IgD-negative memory B cell (primary cell): Measurements from ENCODE around the gene ZNF217. TPM values are rescaled to one million over a fixed set of nuclear protein-coding genes. Genes with fewer than 3 reads are reported as not detected.
"Not testable (repeated sequence)": the region's sequence is repeated elsewhere in the genome, so short reads cannot be mapped to it uniquely, and the experiment has no call there.

Experiments used
- H3K27ac Mint-ChIP-seq, 3 donors: one replicate each; pipeline ENCODE4 v1.8.0; 2020 to 2022; ENCODE audit warnings: mild to moderate bottlenecking in 3 of 3, mixed read lengths in 3 of 3, moderate library complexity in 1 of 3
- H3K27me3 Mint-ChIP-seq: one replicate; pipeline ENCODE4 v1.8.0; 2021; ENCODE audit warnings: mixed read lengths
- H3K36me3 Mint-ChIP-seq: one replicate; pipeline ENCODE4 v1.8.0; 2020; ENCODE audit warnings: mild to moderate bottlenecking, mixed read lengths
- H3K4me1 Mint-ChIP-seq, 3 donors: one replicate each; pipeline ENCODE4 v1.8.0; 2020 to 2022; ENCODE audit warnings: mixed read lengths in 3 of 3, mild to moderate bottlenecking in 1 of 3
- H3K4me3 Mint-ChIP-seq, 4 donors: one replicate each; pipeline ENCODE4 v1.8.0; 2020 to 2022; ENCODE audit warnings: mild to moderate bottlenecking in 4 of 4, mixed read lengths in 4 of 4, moderate library complexity in 3 of 4
- H3K9me3 Mint-ChIP-seq, 3 donors: one replicate each; pipeline ENCODE4 v1.8.0; 2020 to 2021; ENCODE audit warnings: mixed read lengths in 3 of 3, mild to moderate bottlenecking in 1 of 3
- polyA plus RNA-seq: library from polyadenylated mRNA; unstranded; fragments of 300-500 nt; fragmentation: Illumina TruSeq; gene quantifications from one replicate; pipeline ENCODE4 v1.2.3, GENCODE V29; 2021

ZNF217 gene
- polyA plus RNA-seq, 1 donor from 2014 or later = 29.9 TPM

DNA sequence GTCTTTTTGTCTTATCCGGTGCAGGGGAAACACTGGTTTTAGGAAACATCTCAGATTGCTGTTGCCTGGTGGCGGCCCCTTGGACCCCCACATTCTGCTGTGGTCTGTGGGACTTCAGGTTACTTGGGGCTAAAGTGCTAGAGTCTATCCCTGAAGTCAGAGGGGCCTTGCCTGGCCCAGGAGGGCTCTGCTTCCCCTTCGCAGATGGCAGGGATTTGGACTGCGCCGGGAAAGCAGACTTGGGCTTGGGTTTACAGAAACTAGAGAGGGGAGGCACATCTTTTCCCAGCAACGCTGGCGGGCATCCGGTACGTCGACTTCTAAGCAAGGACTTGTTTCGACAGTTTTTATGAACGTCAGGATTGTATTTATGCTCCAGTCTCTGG is 17.5 kb downstream of the ZNF217 start:
- no peaks in the 10 kb centered on the region for H3K9me3 Mint-ChIP-seq
- H3K36me3 Mint-ChIP-seq = peaks cover 2% of the 10 kb centered on the region
- H3K27me3 Mint-ChIP-seq = no peaks in the 10 kb centered on the region
- H3K4me3 Mint-ChIP-seq = peak overlapping the region in 1 of 4 donors; percentile 51
- peaks cover 32 to 56% (median 40%) of the 10 kb centered on the region in 3 donors for H3K4me1 Mint-ChIP-seq
- H3K27ac Mint-ChIP-seq = peak overlapping the region in 2 of 3 donors; percentile 4 to 54

DNA sequence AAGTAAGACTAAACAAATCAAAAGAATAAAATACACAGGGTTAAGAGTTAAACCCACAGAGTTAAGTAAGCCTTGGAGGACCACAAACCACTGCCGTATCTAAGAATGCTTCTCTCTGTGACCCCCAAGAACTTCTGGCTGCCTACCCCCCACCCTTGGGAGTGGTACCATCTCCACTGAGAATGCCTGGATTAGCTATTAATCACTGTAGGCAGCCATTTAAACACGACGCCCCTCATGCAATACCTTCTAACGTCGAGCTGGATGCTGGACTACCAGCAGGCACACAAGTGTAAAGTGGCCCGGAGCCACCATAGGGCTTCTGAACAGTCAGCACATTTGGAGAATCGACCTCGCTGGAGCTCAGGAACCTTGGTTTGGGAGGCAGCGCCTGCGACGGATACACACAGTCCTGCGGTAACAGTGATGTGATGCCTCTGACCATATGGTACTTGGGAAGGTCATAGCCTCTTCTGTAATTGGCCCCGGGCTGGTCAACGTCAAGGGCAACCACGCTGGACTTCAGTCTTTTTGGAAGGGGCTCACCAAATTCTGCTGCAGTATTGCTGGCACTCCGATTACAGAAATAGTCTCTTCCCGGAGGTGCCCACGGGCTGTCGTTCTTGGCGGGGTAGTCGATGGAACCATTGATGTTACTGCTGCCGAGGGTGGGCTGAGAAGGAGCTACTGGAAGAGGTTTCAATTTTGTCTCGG is 18.0 kb downstream of the ZNF217 start:
- Mint-ChIP-seq H3K36me3 (peaks cover 2% of the 10 kb centered on the region), H3K27ac (peak overlapping the region; percentile 4 to 54 (median 20)), H3K9me3 (no peaks in the 10 kb centered on the region), H3K27me3 (no peaks in the 10 kb centered on the region), H3K4me3 (no peak overlapping the region), H3K4me1 (peaks cover 36 to 56% (median 40%) of the 10 kb centered on the region in 3 donors)

DNA sequence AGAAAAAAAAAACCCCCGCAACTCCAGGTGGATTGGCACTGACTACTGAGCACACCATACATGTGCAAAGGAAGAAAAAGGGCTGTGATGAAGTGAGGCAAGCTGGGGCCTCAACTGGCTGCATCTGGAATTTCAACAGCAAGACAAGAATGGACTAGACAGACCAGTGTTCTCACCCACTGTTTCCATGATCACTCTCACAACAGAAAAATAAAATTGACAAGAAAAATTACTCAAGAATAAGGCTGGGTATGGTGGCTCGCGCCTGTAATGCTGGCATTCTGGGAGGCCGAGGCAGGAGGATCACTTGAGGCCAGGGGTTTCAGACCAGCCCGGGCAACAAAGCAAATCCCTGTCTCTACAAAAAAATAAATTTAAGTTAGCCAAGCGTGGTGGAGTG is 18.8 kb downstream of the ZNF217 start:
- H3K4me3 Mint-ChIP-seq = no peak overlapping the region
- peak overlapping the region in 1 of 3 donors; percentile 80 for H3K27ac Mint-ChIP-seq
- no peaks in the 10 kb centered on the region for H3K9me3 Mint-ChIP-seq
- H3K36me3 Mint-ChIP-seq = peaks cover 2% of the 10 kb centered on the region
- peaks cover 30 to 52% (median 36%) of the 10 kb centered on the region in 3 donors for H3K4me1 Mint-ChIP-seq
- H3K27me3 Mint-ChIP-seq = no peaks in the 10 kb centered on the region

DNA sequence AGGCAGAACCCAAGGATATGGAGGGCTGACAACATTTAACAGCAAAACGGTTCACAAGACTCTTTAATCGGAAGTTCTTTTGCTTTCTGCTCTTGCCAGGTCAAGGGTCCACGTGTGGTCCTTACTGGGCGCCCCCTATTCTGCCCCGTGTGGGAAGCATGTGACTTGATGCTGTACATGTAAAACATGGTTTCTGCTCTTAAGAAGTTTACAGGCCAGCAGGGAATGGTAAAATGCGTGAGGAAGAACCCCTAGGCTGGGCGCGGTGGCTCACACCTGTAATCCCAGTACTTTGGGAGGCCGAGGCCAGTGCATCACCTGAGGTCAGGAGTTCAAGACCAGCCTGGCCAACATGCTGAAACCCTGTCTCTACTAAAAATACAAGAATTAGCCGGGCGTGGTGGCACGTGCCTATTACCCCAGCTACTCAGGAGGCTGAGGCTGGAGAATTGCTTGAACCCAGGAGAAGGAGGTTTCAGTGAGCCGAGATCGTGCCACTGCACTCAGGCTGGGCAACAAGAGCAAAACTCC is 19.3 kb downstream of the ZNF217 start:
- Mint-ChIP-seq H3K4me1 (peaks cover 25 to 48% (median 31%) of the 10 kb centered on the region in 3 donors), H3K4me3 (peak overlapping the region in 1 of 4 donors; percentile 29), H3K9me3 (no peaks in the 10 kb centered on the region)

DNA sequence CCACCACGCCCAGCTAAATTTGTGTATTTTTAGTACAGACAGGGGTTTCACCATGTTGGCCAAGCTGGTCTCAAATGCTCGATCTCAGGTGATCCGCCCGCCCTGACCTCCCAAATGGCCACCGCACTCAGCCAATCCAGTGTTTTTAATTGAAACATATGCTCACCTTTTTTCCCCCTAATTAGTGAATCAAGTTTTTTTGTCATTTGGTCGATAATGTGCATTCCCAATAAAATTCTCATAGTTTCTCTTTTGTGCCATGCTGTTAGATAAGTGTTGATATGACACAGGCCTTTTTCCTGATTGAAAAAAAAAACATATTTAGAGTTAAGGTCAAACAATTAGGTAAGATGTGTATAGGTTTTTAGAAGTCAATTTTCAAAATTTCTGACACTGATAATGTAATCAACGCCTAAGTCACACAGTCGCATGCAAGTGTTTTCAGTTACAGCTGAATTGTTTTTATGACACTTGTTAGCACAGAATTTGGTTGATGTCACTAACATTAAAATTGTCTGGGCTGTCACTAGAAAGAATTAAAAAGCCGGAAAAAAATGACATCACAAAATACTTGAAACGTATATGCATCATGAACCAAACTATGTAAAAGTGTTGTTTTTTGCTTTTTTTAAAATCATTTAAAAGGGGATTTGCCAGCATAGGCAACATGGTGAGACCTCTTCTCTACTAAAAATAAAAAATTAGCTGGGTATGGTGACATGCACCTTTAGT is 21.9 kb downstream of the ZNF217 start:
- Mint-ChIP-seq H3K27me3 (no peaks in the 10 kb centered on the region), H3K4me3 (peak overlapping the region in 1 of 4 donors; percentile 13), H3K27ac (peak overlapping the region; percentile 34 to 94 (median 51)), H3K36me3 (peaks cover 7% of the 10 kb centered on the region), H3K4me1 (peaks cover 9 to 34% (median 26%) of the 10 kb centered on the region in 3 donors), H3K9me3 (no peaks in the 10 kb centered on the region)

More for the DNA sequence above, 19.3 kb downstream of the ZNF217 start:
- no peaks in the 10 kb centered on the region for H3K27me3 Mint-ChIP-seq
- H3K36me3 Mint-ChIP-seq = peaks cover 2% of the 10 kb centered on the region
- H3K27ac Mint-ChIP-seq = peak overlapping the region in 2 of 3 donors; percentile 67 to 89

DNA sequence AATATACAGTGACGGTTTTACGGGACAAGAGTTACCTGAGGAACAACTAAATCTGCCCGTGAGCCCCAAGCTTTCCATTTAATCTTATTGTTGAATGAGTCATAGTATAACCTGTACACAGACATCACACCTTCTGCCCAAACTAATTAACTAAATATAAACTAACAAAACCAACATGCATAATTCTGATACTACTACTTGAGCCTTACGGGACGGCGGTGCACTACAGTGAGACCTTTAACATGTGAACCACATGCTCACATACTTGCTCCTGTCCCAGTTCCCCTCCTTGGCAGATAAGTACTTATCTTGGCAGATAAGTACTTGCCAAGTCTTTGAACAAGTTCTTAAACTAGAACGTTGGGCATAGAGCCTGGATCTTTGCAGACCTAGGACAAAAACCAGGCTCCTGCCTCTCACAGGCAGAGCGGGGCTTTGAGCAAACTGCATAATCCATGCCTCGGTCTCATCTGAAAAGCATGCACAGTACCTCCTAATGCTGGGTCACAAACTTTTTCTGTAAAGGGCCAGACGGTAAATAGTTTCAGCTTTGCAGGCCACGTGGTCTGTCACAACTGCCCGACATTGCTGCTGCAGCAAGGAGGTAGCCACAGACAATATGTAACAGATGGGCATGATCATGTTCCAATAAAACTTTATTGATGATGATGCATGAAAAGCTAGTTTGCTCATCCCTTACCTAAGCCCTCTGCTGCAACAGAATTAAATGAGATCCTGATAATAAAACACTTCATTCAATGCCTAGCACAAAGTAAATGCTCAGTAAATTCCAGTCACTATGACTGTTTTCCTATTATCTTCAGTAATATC is 23.0 kb downstream of the ZNF217 start:
- Mint-ChIP-seq H3K4me3 (peak overlapping the region in 1 of 4 donors; percentile 14), H3K36me3 (peaks cover 5% of the 10 kb centered on the region), H3K4me1 (peaks cover 9 to 32% (median 24%) of the 10 kb centered on the region in 3 donors), H3K27me3 (no peaks in the 10 kb centered on the region), H3K9me3 (no peaks in the 10 kb centered on the region), H3K27ac (peak overlapping the region; percentile 60 to 94 (median 75))

DNA sequence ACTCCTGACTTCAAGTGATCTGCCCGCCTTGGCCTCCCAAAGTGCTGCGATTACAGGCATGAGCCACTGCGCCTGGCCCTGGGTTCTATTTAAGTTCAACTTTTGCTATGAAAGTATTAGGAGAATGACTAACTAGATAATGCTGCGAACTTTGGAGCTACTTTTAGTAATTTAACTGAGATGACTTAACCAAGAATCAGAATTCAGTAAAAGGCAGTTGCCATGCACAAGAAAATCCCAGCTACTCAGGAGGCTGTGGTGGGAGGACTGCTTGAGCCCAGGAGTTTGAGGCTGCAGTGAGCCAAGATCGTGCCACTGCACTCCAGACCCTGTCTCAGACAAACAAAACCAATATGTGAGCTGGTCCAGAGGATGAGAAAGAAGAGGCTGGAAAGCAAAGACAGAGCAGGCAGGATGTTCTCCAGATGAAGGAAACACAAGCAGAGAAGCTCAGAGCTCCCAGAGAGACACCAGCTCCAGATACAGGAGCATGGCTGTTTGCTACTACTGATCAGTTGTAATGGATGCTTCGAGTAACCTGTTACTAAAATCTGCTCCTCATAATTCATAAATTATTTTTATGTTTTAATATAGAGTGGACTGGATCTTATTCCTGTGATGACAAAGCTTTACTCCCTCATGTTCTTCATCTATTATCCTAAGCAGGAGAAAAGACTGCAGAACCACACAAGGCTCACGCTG is 23.9 kb downstream of the ZNF217 start:
- Mint-ChIP-seq H3K4me3 (no peak overlapping the region), H3K27me3 (no peaks in the 10 kb centered on the region), H3K36me3 (peaks cover 6% of the 10 kb centered on the region), H3K4me1 (peaks cover 9 to 26% (median 24%) of the 10 kb centered on the region in 3 donors), H3K9me3 (no peaks in the 10 kb centered on the region), H3K27ac (peak overlapping the region; percentile 60 to 92 (median 75))

DNA sequence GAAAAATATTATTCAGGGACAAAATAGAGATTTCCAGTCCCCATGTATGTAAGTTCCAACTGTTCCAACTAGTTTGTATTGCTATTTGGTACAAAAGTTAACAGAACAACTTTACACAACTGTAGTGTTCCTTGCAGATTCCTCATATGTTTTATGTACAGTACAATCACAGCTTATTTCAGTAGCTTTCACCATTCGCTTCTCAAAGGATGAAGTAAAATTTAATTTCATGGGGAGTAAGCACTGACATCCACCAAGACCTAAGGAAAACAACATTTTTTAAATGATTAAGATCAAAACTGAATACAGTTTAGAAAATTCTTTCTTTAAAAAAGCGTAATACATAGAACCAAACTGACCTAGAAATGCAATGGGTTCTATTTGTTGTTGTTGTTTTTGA is 24.6 kb downstream of the ZNF217 start:
- Mint-ChIP-seq H3K4me3 (no peak overlapping the region), H3K36me3 (peaks cover 6% of the 10 kb centered on the region), H3K27me3 (no peaks in the 10 kb centered on the region), H3K27ac (peak overlapping the region in 1 of 3 donors; percentile 35), H3K9me3 (no peaks in the 10 kb centered on the region), H3K4me1 (peaks cover 9 to 24% (median 21%) of the 10 kb centered on the region in 3 donors)

DNA sequence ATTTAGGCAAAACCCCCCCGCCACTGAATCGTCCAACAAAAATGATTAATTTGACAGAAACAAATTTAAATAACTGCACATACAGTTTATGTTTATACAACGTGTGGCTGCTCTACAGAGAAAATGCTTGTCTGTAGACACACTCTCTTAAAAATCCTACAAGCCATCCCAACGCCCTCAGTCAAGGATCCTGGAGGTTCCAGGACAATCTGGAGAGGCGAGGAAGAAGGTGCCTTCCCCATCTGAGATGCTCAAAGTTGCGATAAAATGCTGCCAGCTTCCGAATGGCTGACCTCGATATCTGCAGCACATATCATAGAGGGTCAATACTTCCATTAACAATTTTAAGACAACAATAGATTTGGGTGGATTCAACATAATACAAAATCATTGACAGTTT is 25.3 kb downstream of the ZNF217 start:
- no peak overlapping the region for H3K4me3 Mint-ChIP-seq
- H3K9me3 Mint-ChIP-seq = no peaks in the 10 kb centered on the region
- H3K36me3 Mint-ChIP-seq = peaks cover 6% of the 10 kb centered on the region
- H3K4me1 Mint-ChIP-seq = peaks cover 9 to 23% (median 20%) of the 10 kb centered on the region in 3 donors
- no peaks in the 10 kb centered on the region for H3K27me3 Mint-ChIP-seq
- peak overlapping the region in 1 of 3 donors; percentile 35 for H3K27ac Mint-ChIP-seq

DNA sequence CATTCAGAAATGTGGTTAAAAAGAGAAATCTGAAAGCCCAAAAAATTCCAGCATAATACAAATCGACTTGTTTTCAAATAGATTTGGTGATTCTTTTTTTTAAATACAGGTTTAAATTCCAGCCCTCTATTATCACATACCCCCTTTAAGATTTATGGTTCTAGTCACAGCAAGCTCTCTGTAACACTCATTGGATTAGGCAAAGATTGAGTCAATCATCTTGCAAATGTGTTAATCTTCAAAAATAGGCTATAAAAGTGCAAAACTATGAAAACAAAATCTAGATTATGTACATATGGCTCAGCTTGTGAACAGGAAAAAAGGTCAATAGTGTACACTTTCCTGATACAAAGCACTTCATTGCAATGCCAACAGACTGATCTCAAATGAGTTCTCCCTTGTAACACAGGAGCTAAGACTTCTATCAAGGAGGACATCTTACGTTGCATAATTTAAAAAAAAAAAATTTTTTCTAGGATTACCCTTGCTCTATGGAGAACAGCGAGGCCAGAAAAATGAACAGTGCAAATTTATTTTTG is 26.2 kb downstream of the ZNF217 start:
- Mint-ChIP-seq H3K27me3 (no peaks in the 10 kb centered on the region), H3K36me3 (peaks cover 6% of the 10 kb centered on the region), H3K27ac (peak overlapping the region in 1 of 3 donors; percentile 27), H3K4me1 (peaks cover 9 to 18% (median 17%) of the 10 kb centered on the region in 3 donors), H3K9me3 (no peaks in the 10 kb centered on the region), H3K4me3 (no peak overlapping the region)

DNA sequence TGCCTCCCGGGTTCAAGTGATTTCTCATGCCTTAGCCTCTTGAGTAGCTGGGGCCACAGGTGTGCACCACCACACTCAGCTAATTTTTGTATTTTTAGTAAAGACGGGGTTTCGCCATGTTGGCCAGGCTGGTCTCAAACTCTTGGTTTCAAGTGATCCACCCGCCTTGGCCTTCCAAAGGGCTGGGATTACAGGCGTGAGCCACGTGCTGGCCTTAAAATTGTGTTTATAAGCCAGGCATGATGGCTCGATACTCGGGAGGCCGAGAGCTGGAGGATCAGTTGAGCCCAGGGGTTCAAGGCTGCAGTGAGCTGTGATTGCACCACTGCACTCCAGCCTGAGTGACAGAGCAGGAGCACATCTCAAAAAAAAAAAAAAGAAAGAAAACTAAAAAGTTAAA is 27.0 kb downstream of the ZNF217 start:
- not testable (repeated sequence) for H3K27me3 Mint-ChIP-seq, H3K9me3 Mint-ChIP-seq, H3K36me3 Mint-ChIP-seq, H3K27ac Mint-ChIP-seq, H3K4me3 Mint-ChIP-seq
- H3K4me1 Mint-ChIP-seq = peaks cover 9 to 13% (median 10%) of the 10 kb centered on the region in 3 donors

DNA sequence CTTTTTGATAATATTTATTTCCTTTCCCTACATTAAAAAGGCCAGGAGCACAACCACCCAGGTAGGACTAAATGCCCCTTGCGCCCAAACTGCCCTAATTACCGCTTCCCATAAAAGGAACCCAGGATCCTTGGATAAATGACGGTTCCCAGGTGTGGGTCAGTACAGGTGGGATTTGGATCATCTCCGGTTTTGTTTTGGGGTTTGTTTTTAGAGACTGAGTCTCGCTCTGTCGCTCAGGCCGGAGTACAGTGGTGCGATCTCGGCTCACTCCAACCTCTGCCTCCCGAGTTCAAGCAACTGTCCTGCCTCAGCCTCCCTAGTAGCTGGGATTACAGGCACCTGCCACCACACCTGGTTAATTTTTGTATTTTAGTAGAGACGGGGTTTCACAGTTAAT is 28.4 kb downstream of the ZNF217 start:
- Mint-ChIP-seq H3K4me1 (peaks cover 0 to 4% (median 3%) of the 10 kb centered on the region in 3 donors), H3K4me3 (no peak overlapping the region), H3K36me3 (peaks cover 9% of the 10 kb centered on the region), H3K27me3 (no peaks in the 10 kb centered on the region), H3K9me3 (no peaks in the 10 kb centered on the region), H3K27ac (no peak overlapping the region)

DNA sequence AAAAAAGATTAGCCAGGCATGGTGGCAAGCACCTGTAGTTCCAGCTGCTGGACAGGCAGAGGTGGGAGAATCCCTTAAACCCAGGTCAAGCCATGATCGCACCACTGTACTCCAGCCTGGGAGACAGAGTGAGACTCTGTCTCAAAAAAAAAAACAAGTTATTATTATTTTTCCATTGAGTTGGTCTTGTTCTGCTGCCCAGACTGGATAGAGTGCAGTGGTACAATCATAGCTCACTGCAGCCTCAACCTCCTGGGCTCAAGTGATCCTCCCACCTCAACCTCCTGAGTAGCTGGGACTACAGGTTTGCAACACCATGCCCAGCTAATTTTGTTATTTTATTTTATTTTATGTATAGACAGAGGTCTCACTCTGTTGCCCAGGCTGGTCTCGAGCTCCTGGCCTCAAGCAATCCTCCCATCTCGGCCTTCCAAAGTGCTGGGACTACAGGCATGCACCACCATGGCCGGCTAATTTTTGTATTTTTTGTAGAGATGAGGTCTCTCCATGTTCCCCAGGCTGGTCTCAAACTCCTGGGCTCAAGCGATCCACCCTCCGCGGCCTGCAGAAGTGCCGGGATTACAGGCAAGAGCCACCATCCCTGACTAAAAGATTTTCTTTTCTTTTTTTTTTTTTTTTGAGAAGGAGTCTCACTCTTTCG is 31.4 kb downstream of the ZNF217 start:
- not testable (repeated sequence) for H3K27me3 Mint-ChIP-seq, H3K27ac Mint-ChIP-seq, H3K9me3 Mint-ChIP-seq, H3K36me3 Mint-ChIP-seq, H3K4me1 Mint-ChIP-seq, H3K4me3 Mint-ChIP-seq
